GM12873 (cell line): ENCODE data around the gene SERPINE2.
A peak's percentile ranks its signal among the peaks of the same experiment; 100 is the strongest.

Experiments
- CTCF ChIP-seq: IDR thresholded peaks from 2 replicates; pipeline ENCODE4 v1.5.1; 2012; ENCODE audit warnings: low read depth, mild to moderate bottlenecking, moderate library complexity, low read length, control low read depth; ENCODE audit not compliant: insufficient read depth; ENCODE audit errors: missing control alignments

Gene SERPINE2

GRCh38 chr2:223957092-223957851, 81.8 kb downstream of the SERPINE2 start, which contains the start of gene MRPL44:
TSS of gene MRPL44 (plus strand) at chr2:223957463. CDS start at chr2:223957473, 10 bp downstream.
- TF ChIP-seq CTCF = no peak

- TF ChIP-seq CTCF = no peak
Measured at GRCh38 chr2:223956300-223956699, 82.8 kb downstream of the SERPINE2 start.

GRCh38 chr2:223954401-223954800, 84.7 kb downstream of the SERPINE2 start:
- TF ChIP-seq CTCF = no peak

- no peak for TF ChIP-seq CTCF
Measured at GRCh38 chr2:223952280-223952968, 86.7 kb downstream of the SERPINE2 start.

- TF ChIP-seq CTCF = no peak
Measured at GRCh38 chr2:223950448-223951347, 88.4 kb downstream of the SERPINE2 start.

- peak; percentile 30 for TF ChIP-seq CTCF
Measured at GRCh38 chr2:223949241-223949840, 89.7 kb downstream of the SERPINE2 start.

GRCh38 chr2:223947711-223948205, 91.3 kb downstream of the SERPINE2 start:
- TF ChIP-seq CTCF = no peak
